ENCODE data around the gene OSBPL3.

- TF ChIP-seq POLR2AphosphoS5 (IDR thresholded peaks at IDR 0.05; ENCODE audit: low read depth, low read length): no peak
- peak; percentile 29; the same call in 1 of the 2 replicates for TF ChIP-seq POLR2A (IDR thresholded peaks at IDR 0.05; ENCODE audit: low read depth, low read length)
- TF ChIP-seq TAF1 (IDR thresholded peaks at IDR 0.05; ENCODE audit: low read depth, low read length): no peak
These were observed 72.6 kb downstream of the OSBPL3 start for GRCh38 chr7:24907311-24907886.
